Measurements from ENCODE around the gene UBE2A.

Gene UBE2A

DNA sequence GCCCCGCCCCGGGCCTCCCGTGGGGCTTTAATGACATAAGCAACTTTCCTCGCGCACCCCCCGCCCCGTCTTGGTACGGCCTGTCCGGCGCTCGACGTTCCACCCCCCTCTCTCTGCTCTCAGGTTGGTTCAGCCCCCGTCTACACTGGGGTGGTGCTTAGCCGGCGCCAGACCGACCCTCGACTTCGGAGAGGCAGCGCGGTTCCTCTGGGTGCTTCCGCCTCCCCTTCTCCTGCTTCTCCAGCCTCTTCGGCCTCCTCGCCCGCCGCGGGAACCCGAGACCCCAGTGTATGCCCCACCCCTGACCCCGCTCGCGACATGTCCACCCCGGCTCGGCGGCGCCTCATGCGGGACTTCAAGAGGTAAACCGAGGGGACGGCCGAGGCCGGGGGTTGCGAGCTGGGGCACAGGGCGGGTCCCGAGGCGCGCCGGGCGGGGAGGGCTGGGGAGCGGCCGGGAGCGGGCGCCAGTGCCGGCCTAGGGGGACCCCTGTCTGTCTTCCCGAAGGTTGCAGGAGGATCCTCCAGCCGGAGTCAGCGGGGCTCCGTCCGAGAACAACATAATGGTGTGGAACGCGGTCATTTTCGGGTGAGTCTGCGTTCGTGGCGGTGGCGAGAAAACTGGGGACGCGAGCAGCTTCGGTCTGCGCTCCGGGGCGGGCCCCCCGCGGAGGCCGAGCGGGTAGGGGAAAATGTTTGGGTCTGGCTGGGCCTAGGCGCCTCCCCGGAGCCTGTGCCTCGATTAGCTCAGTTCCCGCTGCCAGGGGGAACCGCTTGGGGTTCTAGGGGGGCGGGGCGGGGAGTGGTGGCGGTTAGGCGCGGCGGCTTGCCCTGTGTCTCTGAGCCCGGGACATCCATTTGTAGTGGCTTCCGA is at the start of gene UBE2A:
UBE2A (plus strand) TSS at position 170 of the 873 bp plus-strand sequence; CDS start at position 319, 149 bp downstream.
- DNase-seq: peak; percentile 16

DNA sequence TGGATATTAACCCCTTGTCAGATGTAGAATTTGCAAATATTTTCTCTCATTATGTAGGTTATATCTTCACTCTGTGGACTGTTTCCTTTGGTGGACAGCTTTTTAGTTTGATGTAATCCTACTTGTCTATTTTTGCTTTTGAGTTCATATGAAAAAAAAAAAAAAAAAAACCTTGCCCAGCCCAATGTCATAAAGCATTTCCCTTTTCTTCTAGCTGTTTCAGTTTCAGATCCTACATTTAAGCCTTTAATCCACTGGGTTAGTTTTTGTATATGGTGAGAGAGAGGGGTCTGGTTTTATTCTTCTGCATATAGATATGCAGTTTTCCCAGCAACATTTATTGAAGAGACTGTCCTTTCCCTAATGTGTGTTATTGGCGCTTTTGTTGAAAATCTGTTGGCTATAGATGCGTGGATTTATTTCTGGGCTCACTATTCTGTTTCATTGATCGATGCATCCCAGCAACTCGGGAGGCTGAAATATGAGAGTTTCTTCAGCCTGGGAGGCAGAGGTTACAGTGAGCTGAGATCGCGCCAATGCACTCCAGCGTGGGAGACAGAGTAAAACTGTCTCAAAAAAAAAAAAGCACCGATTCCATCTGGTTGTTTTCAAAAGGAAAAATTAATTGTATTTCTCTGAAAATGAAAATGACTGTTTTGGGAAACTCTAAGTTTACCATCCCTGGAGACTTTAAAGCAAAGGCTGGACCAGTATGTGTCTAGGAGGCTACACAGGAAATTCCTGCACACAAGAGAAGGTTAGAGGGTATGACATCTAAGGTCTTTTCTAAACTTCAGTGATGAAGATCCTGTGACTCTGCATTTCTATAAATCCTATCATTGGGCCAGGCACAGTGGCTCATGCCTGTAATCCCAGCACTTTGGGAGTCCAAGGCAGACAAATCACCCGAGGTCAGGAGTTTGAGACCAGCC is 44.8 kb upstream of the UBE2A start:
- no peak for DNase-seq

DNA sequence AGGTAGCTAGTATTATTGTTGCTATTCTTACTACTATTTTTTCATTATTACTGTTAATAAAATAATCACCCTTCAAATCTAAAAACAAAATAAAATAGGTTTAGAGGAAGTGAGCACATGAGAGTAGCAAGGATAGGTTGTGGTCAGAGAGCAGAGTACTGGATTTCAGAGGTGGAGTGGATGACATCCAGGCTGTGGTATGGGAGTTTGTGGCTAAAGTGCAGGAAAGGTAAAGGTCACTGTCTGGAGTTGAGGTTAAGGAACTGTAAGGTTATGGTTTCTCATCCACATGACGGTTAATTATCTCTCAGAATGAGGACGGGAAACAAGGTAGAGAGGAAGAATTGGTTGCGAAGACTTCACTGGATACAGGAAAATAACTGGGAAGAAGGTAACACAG is 36.9 kb upstream of the UBE2A start:
- DNase-seq: no peak

DNA sequence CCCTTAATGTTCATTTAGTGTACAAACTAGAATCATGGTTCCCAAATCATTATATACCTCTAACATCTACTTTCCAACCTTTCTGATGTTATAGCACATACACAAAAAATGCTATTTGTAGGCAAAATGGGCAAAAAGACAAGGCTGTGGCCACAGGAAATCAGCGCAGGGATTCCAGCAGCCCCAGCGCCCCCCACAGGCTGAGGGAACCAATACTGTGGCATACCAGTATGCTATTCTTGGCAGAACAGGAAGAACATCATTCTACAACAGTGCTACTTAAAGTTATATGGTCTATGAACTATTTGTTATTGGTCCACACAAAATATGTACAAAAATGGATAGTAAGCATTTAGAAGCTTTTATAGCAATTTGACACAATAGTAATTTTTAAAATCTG is 34.5 kb upstream of the UBE2A start:
- no peak for DNase-seq

DNA sequence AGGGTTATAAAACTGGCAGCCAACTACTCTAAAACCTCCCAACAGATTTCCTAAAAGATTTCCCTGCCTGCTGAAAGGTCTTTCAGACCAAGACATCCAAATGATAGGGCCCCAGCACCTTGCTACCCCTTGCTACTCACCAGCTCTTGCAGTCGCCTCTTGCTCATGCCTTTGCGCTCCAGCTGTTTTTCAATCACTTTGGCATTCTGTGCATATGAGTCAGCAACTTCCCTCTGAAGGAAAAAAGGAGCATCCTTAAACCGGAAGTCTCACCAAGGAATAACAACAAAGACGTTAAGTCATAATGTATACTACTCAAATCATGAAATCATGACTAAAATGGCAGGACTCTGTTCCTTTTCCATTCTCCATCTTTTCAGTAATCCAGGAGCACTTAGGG is 33.2 kb upstream of the UBE2A start:
- no peak for DNase-seq

DNA sequence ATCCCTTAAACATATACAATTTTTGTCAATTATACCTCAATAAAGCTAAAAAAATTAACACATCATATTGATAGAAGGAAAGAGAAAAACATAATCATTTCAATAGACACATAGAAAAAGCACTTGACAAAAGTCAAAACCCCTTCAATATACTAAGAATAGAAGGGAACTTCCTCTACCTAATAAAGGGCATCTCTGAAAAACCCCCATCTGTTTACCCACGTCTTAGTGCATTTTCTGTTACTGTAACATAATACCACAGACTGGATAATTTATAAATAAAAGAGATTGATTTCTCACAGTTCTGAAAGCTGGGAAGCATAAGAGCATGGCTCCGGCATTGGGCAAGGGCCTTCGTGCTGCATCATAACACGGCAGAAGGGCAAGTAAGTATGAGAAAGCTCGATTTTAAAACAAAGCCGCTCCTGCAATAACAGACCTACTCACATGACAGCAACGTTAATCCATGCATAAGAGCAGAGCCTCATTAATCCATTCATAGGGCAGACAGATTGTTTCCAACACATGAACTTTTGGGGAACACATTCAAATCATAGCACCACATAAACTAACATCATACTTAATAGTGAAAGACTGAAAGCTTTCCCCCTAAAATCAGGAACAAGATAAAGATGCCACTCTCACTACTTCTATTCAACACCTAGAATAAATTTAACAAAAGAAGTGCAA is 24.9 kb upstream of the UBE2A start:
- DNase-seq: no peak

DNA sequence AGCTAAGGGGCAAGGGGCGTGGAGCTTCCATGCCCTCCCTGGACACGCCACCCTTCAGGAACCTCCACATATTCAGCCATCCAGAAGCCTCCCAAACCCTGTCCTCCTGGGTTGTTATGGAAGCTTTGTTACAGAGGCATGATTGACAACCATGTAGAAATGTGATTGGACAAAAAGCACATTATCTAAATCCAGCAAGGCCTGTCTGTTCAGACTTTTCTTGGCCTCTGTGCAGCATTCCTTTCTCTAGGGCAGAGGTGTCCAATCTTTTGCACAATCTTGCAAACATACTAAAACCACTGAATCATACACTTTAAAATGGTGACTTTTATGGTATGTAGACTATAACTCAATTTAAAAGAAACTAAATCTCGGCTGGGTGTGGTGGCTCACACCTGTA is 21.9 kb upstream of the UBE2A start:
- DNase-seq: no peak

DNA sequence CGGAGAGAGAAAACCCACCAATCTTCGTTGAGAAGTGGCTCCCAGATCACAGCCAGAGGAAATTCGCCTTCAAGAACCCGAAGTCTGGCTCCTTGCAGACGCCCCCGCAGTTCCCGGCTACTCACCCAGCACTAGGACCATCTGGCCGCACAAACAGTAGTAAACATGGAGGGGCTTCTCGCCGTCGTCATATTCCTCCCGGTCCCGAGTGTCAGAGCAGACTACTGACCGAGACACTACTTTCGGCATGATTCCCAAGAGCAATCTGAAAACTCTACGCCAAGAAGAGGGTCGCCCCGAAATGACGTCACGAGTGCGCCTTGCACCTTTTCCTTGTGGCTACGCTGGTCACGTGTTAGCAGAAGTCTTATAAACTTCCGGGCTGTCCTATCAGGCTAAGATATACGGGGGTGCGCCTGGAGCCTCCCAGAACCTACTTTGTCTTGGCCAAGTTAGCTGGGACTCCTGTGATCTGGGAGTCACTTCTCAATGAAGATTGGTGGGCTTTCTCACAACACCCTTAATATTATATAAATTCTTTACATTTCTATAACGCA is 9.2 kb upstream of the UBE2A start, which contains the start of gene STEEP1:
STEEP1 (minus strand) TSS at position 303 of the 557 bp plus-strand sequence; CDS start at position 249, 54 bp downstream.
- DNase-seq: peak; percentile 71

DNA sequence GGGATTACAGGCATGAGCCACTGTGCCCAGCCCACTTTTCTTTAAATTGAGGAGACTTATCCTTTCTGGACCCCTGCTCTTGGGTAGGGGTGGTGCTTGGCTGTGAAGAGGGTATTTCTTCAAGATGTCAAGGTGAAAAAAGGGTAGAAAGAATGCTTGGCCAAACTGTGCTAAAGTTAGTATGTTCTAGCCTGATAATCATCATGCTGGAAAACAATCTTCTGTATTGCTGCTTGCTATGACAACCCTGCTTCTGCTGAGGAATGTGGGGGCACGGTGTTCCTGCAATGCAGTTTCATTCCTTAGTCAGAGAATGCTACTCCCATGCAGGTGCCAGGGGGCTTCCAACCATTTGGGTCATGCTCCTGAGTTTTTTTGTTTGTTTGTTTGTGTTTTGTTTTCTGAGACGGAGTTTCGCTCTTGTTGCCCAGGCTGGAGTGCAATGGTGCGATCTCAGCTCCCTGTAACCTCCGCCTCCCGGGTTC is 4.0 kb upstream of the UBE2A start:
- no peak for DNase-seq

DNA sequence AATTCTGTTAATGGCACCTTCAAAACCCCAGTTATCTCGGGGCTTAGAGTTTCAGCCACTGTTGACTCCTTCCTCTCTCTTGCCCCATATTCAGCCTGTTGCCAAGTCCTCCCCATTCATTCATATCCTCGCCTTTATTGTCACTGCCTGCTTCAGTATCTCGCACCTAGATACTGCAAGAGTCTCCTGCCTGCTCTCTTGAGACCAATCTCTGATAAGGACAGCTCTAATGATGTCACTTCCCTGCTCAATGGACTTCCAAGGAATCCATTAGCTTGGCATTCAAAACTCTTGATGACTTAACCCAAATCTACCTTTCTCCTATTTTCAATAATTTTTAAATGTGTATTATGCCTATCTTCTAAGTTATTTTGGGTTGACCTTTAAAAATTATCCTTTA is 1.1 kb upstream of the UBE2A start:
- DNase-seq: no peak

DNA sequence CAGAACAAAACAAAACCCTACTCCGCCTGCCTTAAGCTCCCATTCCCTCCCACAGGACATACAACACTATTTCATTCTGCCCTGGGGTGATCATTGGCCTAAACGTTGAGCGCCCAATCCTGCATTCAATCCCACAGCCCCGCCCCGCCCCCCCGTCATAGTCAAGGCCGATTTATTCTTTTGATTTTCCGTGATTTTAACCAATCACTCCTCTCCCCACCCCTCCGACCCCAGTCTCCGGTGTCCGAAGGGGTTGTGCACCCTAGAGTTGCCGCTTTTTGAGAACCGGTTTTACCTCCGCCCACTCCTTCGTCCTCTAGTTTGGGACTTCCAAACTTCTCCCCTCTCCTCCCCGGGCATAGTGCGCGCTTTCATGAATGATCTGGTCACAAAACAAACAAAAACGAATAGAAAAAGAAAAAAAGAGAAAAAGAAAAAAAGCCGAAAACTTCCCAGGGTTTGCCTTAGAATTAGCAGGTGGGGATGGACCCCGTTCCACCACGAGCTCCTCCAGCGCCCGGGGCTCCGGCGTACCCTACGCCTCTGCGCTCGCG is 446 bp upstream of the UBE2A start:
- no peak for DNase-seq

DNA sequence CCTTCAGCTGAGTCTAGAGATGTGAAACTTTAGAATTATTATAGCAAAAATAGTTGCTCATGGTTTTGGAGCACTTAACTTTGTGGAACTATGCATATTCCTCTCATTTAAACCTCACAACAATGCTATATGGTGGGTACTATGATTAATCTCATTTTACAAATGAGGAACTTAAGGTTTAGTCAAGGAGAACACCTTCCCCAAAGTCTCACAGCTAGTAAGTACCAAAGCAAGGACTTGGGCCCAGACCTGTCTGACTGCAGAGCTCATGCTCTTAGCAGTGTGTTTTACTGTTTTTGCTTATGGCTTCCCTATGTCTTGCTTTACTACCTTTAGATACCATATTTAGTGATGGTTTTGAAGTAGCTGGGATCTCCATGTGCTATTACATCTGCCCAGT is 5.1 kb downstream of the UBE2A start:
- no peak for DNase-seq

DNA sequence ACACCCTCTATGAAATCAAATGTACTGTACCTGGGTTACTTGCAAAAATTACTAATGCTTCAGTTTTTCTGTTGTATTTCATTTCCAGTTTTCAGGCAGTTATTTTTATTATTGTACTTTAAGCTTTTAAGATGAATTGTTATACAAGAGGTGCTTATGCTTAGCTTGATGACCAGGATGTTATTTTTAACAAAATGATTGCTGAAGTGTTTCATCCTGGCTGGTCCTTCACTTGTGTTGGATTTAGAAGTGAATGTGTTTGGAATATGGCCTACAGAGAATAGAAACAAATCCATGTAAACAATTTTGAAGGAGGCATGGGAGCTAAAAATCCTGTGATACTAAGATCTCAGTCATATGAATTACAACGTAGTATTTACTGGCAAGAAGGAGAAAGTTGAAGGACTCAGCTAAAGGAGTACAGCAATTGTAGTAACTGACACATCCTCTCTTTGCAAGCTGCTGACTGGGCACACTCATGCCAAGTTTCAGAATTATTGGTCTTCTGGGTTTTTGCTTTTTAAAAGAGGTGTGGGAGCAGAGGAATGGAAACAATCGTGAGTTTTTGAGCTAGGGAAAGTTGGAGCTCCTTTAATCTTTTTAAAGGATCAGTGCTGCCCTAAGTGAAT is 9.2 kb downstream of the UBE2A start:
- no peak for DNase-seq

DNA sequence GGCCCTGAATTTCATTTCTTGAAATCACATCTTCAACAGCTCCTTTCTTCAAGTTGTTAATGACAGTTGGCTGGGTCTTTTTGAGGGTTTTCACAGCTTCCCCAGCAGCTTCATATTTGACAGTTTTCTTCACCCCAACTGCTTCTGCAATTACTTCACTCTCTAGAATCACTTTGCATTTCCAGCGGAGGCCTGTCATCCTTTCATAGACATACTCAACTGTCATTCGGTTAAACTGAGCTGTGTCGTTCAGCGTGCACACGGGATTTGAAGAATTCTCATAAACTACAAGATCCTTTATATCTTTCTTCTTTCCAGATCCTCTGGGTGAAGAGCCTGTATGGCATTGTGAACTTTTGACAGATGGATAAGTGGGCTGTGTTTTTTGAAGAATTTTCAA is 15.4 kb downstream of the UBE2A start:
- DNase-seq: no peak

DNA sequence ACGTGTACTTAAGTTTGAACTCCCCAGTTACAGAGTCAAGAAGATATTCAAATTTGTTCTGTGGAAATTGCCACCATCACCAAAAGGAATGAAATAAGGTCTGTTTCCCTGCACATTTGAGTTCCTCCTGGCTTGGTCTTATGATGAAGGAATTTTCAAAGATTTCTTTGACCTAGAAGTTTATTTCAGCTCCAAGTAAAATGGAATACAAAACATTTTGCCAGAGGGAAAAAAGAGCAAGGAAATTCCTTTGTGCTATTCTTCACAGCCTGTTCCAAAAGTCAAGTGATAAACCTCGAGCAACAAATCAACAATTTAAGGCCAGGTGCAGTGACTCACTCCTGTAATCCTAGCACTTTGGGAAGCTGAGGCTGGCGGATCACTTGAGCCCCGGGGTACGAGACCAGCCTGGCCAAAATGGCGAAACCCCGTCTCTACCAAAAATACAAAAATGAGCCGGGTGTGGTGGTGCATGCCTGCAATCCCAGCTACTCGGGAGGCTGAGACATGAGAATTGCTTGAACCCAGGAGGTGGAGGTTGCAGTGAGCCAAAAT is 28.4 kb downstream of the UBE2A start:
- no peak for DNase-seq

DNA sequence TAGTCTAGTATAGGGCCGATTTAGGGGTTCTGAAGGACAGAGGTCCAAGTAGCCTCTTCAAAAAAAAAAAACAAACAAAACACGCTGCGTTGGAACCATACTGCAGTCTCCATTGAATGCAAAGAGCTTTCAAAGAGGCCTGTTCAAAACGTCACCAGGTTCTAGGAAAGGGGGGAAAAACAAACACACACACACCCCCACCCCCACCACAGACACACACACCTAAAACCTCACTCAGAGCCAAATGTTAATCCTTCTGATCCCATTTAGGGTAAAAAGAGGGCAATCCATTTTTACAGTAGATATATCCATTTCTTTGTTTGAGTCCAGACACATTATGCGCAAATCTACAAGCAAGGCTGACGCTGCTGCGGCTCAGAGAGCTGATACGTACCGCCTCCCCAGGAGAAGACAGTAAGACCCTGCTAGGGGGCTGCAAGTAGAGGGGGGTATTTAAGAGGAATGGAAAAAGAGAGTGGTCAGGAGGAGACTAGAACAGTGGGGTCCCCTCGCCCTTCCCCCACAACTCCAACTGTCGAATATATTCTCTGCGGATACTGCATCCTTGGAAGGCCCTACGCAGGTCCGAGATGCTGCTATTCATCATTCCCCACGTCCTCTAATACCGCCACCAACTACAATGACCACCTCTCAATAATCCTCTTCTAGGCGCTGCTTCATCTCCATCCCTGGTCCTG is 30.6 kb downstream of the UBE2A start:
- DNase-seq: no peak

DNA sequence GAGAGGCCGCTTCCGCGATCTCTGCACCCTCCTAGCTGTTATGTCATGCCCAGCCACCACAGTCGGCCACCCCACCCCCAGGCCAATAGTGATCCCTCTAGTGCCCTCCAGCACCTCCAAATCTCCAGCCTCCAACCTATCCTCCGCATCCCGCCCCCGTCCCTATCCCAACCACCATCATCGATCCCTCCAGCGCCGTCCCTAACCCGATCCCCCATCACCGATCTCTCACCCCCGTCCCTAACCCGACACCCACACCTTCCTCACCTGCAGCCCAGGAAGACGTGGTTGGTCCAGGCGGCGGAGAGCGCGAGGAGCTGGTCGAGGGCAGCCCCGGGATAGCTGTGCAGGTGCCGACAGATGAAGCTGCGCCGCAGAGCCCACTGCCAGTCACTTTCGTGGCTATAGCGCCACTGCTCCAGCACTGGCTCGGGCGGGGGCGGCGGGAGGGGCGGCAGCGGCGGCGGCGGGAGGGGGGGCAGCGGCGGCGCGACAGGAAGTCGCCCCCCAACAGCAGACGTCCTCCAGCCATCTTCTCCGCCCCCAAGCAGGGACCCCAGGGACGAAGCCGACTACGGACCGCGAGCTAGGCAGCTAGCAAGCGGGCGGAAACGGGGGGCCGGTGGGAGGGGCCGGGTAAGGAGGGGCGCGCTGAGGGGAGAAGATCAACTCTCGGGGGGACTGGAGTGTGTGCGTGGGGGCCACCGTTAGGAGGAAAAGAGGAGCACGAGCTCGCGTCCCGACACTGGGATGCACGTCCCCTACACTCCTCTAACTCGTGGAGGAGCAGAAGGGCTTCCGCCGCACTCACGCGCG is 31.3 kb downstream of the UBE2A start:
- no peak for DNase-seq

DNA sequence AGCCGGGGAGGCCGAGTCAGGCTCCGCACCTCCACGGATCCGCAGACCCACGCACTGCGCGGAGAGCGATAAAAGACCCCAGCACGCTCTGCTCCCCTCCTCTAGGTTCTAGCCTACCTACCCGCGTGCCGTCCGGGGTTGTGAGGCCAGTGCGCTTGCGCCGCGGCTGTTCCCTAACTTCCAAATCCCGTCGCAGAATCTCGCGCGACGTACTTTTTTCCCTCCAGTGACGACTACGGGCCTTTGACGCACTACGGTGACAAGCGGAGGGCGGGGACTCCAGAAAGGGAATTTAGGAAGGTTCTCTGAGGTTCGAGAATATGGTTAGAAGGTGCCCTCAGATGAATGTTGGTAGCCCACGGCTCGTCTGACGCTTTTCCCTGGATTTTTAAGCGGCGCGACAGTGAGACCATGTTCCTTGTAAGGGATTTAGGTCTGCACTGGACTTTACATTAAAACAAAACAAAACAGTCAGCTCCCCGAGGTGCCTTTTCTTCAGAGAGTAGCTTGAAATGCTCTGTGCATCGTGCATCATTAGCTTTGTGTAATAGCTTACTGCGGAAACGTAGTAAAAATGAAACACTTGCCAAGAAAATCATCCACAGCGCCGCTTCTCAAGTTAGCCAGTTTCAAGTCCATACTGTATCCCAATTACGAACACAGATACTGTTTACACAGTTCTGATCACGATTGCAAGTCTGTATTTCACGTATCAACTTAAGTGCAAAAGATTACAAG is 32.1 kb downstream of the UBE2A start, which contains the start of gene NKRF:
NKRF (minus strand) TSS at position 145 of the 738 bp plus-strand sequence.
- DNase-seq: peak; percentile 71

DNA sequence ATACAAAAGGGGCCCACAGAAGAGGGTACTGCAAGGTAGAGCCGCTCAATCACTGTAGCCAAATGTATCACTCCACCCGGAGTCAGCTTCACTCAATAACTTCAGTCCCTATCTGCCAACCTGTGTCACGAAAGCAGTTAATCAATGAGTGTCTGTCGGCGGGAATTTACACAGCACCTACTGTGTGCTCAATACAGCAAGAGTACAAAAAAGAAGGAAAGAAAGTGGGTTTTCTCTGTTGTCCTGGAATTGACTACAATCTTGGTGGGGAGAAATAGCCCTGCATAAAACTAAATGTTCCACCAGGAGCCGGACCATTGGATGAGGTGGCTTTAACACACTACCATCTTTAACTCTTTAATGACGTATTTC is 32.6 kb downstream of the UBE2A start:
- no peak for DNase-seq
